ENCODE measurements around the gene NRROS. TPM values are rescaled to one million over a fixed set of nuclear protein-coding genes. Genes with fewer than 3 reads are reported as not detected.

The NRROS gene
- total and polyA plus RNA-seq, 2 of the 13 experiments (the other 11 are each of a cell fraction or from before 2014, with no cell fraction given), result not detected

DNA sequence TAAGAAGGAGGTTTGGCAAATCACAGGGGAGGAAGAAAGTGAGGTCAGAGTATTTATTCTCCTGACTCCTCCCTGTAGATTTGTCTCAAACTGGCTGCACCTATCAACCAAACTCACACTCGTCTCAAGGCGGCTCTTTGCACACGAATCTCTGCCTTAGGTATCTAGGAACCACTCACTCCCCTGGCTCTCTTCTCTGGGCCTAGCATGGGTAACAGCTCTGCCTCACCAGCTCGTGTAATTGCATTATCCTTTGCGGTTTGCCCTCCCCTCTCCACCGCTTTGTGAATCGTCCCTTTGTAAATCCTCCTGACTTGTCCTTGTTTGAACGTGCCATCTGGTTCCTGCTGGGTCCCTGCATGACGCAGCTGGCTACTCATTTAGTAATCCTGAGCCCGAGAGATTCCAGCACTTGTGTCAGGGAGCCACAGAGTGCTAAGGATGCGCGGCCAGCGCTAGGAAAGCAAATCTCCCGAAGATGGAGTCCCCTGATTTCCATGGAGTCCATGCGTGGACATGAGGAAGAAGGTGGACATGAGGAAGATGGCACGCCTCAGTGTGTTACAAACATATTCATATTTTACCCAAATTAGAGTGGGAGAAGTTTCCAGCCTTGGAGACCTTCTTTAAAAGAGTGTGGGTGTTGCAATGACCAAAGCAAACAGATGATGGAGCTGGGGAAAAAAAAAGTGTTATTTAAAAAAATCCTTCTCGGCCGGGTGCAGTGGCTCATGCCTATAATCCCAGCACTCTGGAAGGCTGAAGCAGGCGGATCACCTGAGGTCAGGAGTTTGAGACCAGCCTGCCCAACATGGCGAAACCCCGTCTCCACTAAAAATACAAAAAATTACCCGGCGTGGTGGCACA lies 26.7 kb downstream of the NRROS start (continued):
- TF ChIP-seq, protein P1, sequence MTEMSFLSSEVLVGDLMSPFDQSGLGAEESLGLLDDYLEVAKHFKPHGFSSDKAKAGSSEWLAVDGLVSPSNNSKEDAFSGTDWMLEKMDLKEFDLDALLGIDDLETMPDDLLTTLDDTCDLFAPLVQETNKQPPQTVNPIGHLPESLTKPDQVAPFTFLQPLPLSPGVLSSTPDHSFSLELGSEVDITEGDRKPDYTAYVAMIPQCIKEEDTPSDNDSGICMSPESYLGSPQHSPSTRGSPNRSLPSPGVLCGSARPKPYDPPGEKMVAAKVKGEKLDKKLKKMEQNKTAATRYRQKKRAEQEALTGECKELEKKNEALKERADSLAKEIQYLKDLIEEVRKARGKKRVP (CRISPR knock-in tag; IDR thresholded peaks at IDR 0.05), result 0 out of 4 replicates have a peak, but pooled peaks of 1 of the 2 experiments have one; percentile 5
- TF ChIP-seq ZNF598 (CRISPR knock-in tag; IDR thresholded peaks at IDR 0.05; ENCODE audit: borderline replicate concordance) (0 out of 2 replicates have a peak, but pooled peaks have one; percentile 29), RCOR2 (CRISPR knock-in tag; IDR thresholded peaks at IDR 0.05) (0 out of 2 replicates have a peak, but pooled peaks have one; percentile 26), TP53 (CRISPR knock-in tag; conservative IDR thresholded peaks at IDR 0.05) (no peak), RBM39 (IDR thresholded peaks at IDR 0.05; ENCODE audit: low read depth, low read length, poor library complexity, severe bottlenecking) (no peak), ZNF749 (CRISPR knock-in tag; IDR thresholded peaks at IDR 0.05; ENCODE audit: borderline replicate concordance) (0 out of 2 replicates have a peak, but pooled peaks have one; percentile 58), KDM5B (CRISPR knock-in tag; IDR thresholded peaks at IDR 0.05; ENCODE audit: borderline replicate concordance) (no peak), BHLHE40 (IDR thresholded peaks at IDR 0.05; ENCODE audit: low read length) (peak; percentile 80), ZFP36L2 (CRISPR knock-in tag; IDR thresholded peaks at IDR 0.05) (no peak), MXD4 (CRISPR knock-in tag; IDR thresholded peaks at IDR 0.05) (no peak), ZNF274 (CRISPR knock-in tag; IDR thresholded peaks at IDR 0.05) (0 out of 2 replicates have a peak, but pooled peaks have one; percentile 47), U2AF2 (IDR thresholded peaks at IDR 0.05; ENCODE audit: low read depth, low read length) (no peak), ZKSCAN5 (CRISPR knock-in tag; IDR thresholded peaks at IDR 0.05) (no peak), CBX5 (CRISPR knock-in tag; IDR thresholded peaks at IDR 0.05; ENCODE audit: borderline replicate concordance) (peak; percentile 17; the same call in 1 of the 2 replicates), ZNF616 (CRISPR knock-in tag; IDR thresholded peaks at IDR 0.05; ENCODE audit: low read depth) (no peak), ZFP37 (CRISPR knock-in tag; IDR thresholded peaks at IDR 0.05; ENCODE audit: borderline replicate concordance) (no peak)
- TF ChIP-seq, protein P2, sequence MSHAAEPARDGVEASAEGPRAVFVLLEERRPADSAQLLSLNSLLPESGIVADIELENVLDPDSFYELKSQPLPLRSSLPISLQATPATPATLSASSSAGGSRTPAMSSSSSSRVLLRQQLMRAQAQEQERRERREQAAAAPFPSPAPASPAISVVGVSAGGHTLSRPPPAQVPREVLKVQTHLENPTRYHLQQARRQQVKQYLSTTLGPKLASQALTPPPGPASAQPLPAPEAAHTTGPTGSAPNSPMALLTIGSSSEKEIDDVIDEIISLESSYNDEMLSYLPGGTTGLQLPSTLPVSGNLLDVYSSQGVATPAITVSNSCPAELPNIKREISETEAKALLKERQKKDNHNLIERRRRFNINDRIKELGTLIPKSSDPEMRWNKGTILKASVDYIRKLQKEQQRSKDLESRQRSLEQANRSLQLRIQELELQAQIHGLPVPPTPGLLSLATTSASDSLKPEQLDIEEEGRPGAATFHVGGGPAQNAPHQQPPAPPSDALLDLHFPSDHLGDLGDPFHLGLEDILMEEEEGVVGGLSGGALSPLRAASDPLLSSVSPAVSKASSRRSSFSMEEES (CRISPR knock-in tag; IDR thresholded peaks at IDR 0.05), result 0 out of 2 replicates have a peak, but pooled peaks have one; percentile 42
- TF ChIP-seq, protein P3, sequence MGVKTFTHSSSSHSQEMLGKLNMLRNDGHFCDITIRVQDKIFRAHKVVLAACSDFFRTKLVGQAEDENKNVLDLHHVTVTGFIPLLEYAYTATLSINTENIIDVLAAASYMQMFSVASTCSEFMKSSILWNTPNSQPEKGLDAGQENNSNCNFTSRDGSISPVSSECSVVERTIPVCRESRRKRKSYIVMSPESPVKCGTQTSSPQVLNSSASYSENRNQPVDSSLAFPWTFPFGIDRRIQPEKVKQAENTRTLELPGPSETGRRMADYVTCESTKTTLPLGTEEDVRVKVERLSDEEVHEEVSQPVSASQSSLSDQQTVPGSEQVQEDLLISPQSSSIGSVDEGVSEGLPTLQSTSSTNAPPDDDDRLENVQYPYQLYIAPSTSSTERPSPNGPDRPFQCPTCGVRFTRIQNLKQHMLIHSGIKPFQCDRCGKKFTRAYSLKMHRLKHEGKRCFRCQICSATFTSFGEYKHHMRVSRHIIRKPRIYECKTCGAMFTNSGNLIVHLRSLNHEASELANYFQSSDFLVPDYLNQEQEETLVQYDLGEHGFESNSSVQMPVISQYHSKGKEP (CRISPR knock-in tag; IDR thresholded peaks at IDR 0.05), result no peak
- TF ChIP-seq, protein P4, sequence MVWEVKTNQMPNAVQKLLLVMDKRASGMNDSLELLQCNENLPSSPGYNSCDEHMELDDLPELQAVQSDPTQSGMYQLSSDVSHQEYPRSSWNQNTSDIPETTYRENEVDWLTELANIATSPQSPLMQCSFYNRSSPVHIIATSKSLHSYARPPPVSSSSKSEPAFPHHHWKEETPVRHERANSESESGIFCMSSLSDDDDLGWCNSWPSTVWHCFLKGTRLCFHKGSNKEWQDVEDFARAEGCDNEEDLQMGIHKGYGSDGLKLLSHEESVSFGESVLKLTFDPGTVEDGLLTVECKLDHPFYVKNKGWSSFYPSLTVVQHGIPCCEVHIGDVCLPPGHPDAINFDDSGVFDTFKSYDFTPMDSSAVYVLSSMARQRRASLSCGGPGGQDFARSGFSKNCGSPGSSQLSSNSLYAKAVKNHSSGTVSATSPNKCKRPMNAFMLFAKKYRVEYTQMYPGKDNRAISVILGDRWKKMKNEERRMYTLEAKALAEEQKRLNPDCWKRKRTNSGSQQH (CRISPR knock-in tag; IDR thresholded peaks at IDR 0.05; ENCODE audit: low read depth), result no peak

All from HepG2 (cell line).